Caco-2 (cell line): Measurements from ENCODE around the gene RLF. TPM values are rescaled to one million over a fixed set of nuclear protein-coding genes. Genes with fewer than 3 reads are reported as not detected.

ENCODE experiments used
- BruUV-seq: library from RNA; stranded (reverse); fragments of 400-500 nt; replicated peaks from 2 replicates; lab custom pipeline; 2021; lab: Mats Ljungman, UMichigan
- CTCF ChIA-PET: fragments of 300-600 bp; sonication (Branson Sonifier 250); formaldehyde crosslinking; loops from one replicate; lab custom pipeline; 2022; ENCODE audit warnings: antibody characterized with exemption; lab: Charles Lee
- POLR2A ChIA-PET: fragments of 300-600 bp; sonication (Branson Sonifier 250); formaldehyde crosslinking; loops from one replicate; lab custom pipeline; 2022; ENCODE audit warnings: antibody characterized with exemption; lab: Charles Lee
- DNase-seq, 2 experiments: peaks; one replicate each; pipeline versions ENCODE4 v3.0.0 to v3.0.0-alpha.2; 2020 to 2022
- H3K27me3 ChIP-seq: replicated peaks from 2 replicates; pipeline ENCODE4 v1.6.0; 2011; ENCODE audit warnings: low read length; ENCODE audit not compliant: control insufficient read depth, insufficient read depth
- H3K36me3 ChIP-seq: 2 replicates; pipeline ENCODE4 v1.5.1; 2011; ENCODE audit warnings: low read length; ENCODE audit not compliant: control insufficient read depth, insufficient read depth
- H3K4me1 ChIP-seq: fragments of 250-450 bp; sonication (Bioruptor Pico); 2 replicates; pipeline ENCODE4 v1.5.1; 2020; ENCODE audit warnings: mild to moderate bottlenecking
- H3K4me3 ChIP-seq: 2 replicates; pipeline ENCODE4 v1.5.1; 2011; ENCODE audit warnings: low read depth, mild to moderate bottlenecking, control low read depth, low read length
- H3K9me3 ChIP-seq: fragments of 250-450 bp; sonication (Bioruptor Pico); 2 replicates; pipeline ENCODE4 v1.5.1; 2020; ENCODE audit warnings: mild to moderate bottlenecking, moderate library complexity
- H3K27ac Mint-ChIP-seq: one replicate; pipeline ENCODE4 v1.8.0; 2022; ENCODE audit warnings: mixed read lengths; ENCODE audit not compliant: unreplicated experiment
- H3K27me3 Mint-ChIP-seq: one replicate; pipeline ENCODE4 v1.8.0; 2022; ENCODE audit warnings: mixed read lengths; ENCODE audit not compliant: insufficient read depth, unreplicated experiment
- H3K36me3 Mint-ChIP-seq: one replicate; pipeline ENCODE4 v1.8.0; 2022; ENCODE audit warnings: mild to moderate bottlenecking, mixed read lengths; ENCODE audit not compliant: insufficient read depth, unreplicated experiment
- H3K4me1 Mint-ChIP-seq: one replicate; pipeline ENCODE4 v1.8.0; 2022; ENCODE audit warnings: low read depth, mixed read lengths; ENCODE audit not compliant: unreplicated experiment
- H3K4me3 Mint-ChIP-seq: one replicate; pipeline ENCODE4 v1.8.0; 2022; ENCODE audit warnings: mild to moderate bottlenecking, moderate library complexity, mixed read lengths; ENCODE audit not compliant: unreplicated experiment
- H3K9me3 Mint-ChIP-seq: one replicate; pipeline ENCODE4 v1.8.0; 2022; ENCODE audit warnings: mixed read lengths; ENCODE audit not compliant: unreplicated experiment
- CTCF ChIP-seq, 2 experiments: fragments of 200-600 bp in 1 of 2; IDR thresholded peaks; 1 replicate in 1 of 2; 2 replicates in 1 of 2; pipeline versions ENCODE4 v1.5.1 to v1.8.0; 2011 to 2022; ENCODE audit warnings: antibody characterized with exemption in 1 of 2, control low read depth in 1 of 2, inconsistent platforms in 1 of 2, low read depth in 1 of 2, low read length in 1 of 2, mild to moderate bottlenecking in 1 of 2, moderate library complexity in 1 of 2; ENCODE audit not compliant: insufficient read depth in 1 of 2, severe bottlenecking in 1 of 2, unreplicated experiment in 1 of 2
- intact Hi-C: fragments of 100-400 bp; cut with micrococcal nuclease; formaldehyde crosslinking; loops from one replicate; pipeline ENCODE4 v1.10.0; 2022; ENCODE audit not compliant: unreplicated experiment
- total RNA-seq: library from RNA; stranded (reverse); gene quantifications from 2 replicates; pipeline ENCODE4 v1.2.3, GENCODE V29; 2022

Gene RLF
- total RNA-seq, 1 experiment from 2014 or later = 11.6 TPM

- no peak for TF ChIP-seq CTCF (IDR thresholded peaks at IDR 0.05; ENCODE audit: insufficient read depth in 1 of 2, low read depth in 1 of 2, low read length in 1 of 2, severe bottlenecking in 1 of 2, unreplicated experiment in 1 of 2)
- DNase-seq = no peak
- no peak overlapping the region for H3K27ac Mint-ChIP-seq
- H3K27me3 ChIP-seq = no peaks in the 10 kb centered on the region
- H3K9me3 Mint-ChIP-seq = no peaks in the 10 kb centered on the region
- H3K4me3 ChIP-seq = no peak overlapping the region
- H3K27me3 Mint-ChIP-seq = no peaks in the 10 kb centered on the region
- H3K9me3 ChIP-seq = no peaks in the 10 kb centered on the region
- ChIA-PET CTCF (no interaction called here), POLR2A (no interaction called here)
- peaks cover 5% of the 10 kb centered on the region for H3K4me1 ChIP-seq
- no peak overlapping the region for H3K4me3 Mint-ChIP-seq
- no TSS peak for BruUV-seq
- intact Hi-C loops = no loop called here
- H3K36me3 Mint-ChIP-seq = peaks cover 25% of the 10 kb centered on the region
- no peaks in the 10 kb centered on the region for H3K36me3 ChIP-seq
- no peaks in the 10 kb centered on the region for H3K4me1 Mint-ChIP-seq
Observed at GRCh38 chr1:40241362-40241761, 80.2 kb downstream of the RLF start.

GRCh38 chr1:40243351-40243750, 82.2 kb downstream of the RLF start:
- CTCF ChIA-PET = interaction anchor here (0.7 kb wide), 1 partner anchor 168 kb away, joined by 4 read pairs; no protein-coding TSS in a partner anchor
- intact Hi-C loops = no loop called here
- no peak for TF ChIP-seq CTCF (IDR thresholded peaks at IDR 0.05; ENCODE audit: insufficient read depth in 1 of 2, low read depth in 1 of 2, low read length in 1 of 2, severe bottlenecking in 1 of 2, unreplicated experiment in 1 of 2)
- Mint-ChIP-seq H3K36me3 (peaks cover 7% of the 10 kb centered on the region), H3K4me3 (no peak overlapping the region), H3K9me3 (no peaks in the 10 kb centered on the region), H3K4me1 (no peaks in the 10 kb centered on the region), H3K27ac (no peak overlapping the region), H3K27me3 (no peaks in the 10 kb centered on the region)
- Histone ChIP-seq H3K4me3 (no peak overlapping the region), H3K27me3 (no peaks in the 10 kb centered on the region), H3K36me3 (no peaks in the 10 kb centered on the region), H3K9me3 (no peaks in the 10 kb centered on the region), H3K4me1 (peaks cover 17% of the 10 kb centered on the region)
- POLR2A ChIA-PET = no interaction called here
- DNase-seq = no peak
- no TSS peak for BruUV-seq

- H3K36me3 Mint-ChIP-seq = peaks cover 5% of the 10 kb centered on the region
- ChIA-PET POLR2A (no interaction called here), CTCF (no interaction called here)
- peak overlapping the region; percentile 88 for H3K27ac Mint-ChIP-seq
- no peaks in the 10 kb centered on the region for H3K27me3 Mint-ChIP-seq
- no peaks in the 10 kb centered on the region for H3K9me3 Mint-ChIP-seq
- Histone ChIP-seq H3K9me3 (no peaks in the 10 kb centered on the region), H3K4me3 (no peak overlapping the region), H3K4me1 (peaks cover 23% of the 10 kb centered on the region), H3K36me3 (no peaks in the 10 kb centered on the region), H3K27me3 (no peaks in the 10 kb centered on the region)
- no peaks in the 10 kb centered on the region for H3K4me1 Mint-ChIP-seq
- intact Hi-C loops = no loop called here
- TF ChIP-seq CTCF (IDR thresholded peaks at IDR 0.05; ENCODE audit: insufficient read depth in 1 of 2, low read depth in 1 of 2, low read length in 1 of 2, severe bottlenecking in 1 of 2, unreplicated experiment in 1 of 2) = no peak
- no peak overlapping the region for H3K4me3 Mint-ChIP-seq
- DNase-seq = no peak
- no TSS peak for BruUV-seq
Observed at GRCh38 chr1:40244138-40244744, 83.1 kb downstream of the RLF start.
